B cell (primary cell): ENCODE measurements around the gene PRIMPOL. TPM values are rescaled to one million over a fixed set of nuclear protein-coding genes. Genes with fewer than 3 reads are reported as not detected.

ENCODE experiments used
- ATAC-seq: fragments of 200-7000 bp; cut with Tn5 transposase; one replicate; pipeline ENCODE4 v1.10.0; 2021; ENCODE audit warnings: low read depth, mild to moderate bottlenecking, moderate number of reproducible peaks, moderate library complexity
- CTCF ChIA-PET: fragments of 350-600 bp; sonication (Branson Sonifier 250); formaldehyde crosslinking; loops from one replicate; lab custom pipeline; 2021; ENCODE audit warnings: antibody characterized with exemption, inconsistent platforms; lab: Charles Lee
- POLR2A ChIA-PET: fragments of 350-600 bp; sonication (Branson Sonifier 250); formaldehyde crosslinking; loops from one replicate; lab custom pipeline; 2021; ENCODE audit warnings: antibody characterized with exemption; lab: Charles Lee
- DNase-seq: peaks from one replicate; pipeline ENCODE4 v3.0.0; 2013
- H2AFZ ChIP-seq: 2 replicates; pipeline ENCODE4 v1.6.1; 2012; ENCODE audit warnings: mild to moderate bottlenecking, low read depth, low read length; ENCODE audit not compliant: insufficient read depth, poor library complexity, severe bottlenecking
- H3K27ac ChIP-seq, 2 donors: 1 replicate in 1 of 2; 2 replicates in 1 of 2; pipeline ENCODE4 v1.5.1; 2012 to 2013; ENCODE audit warnings: low read length in 2 of 2, mild to moderate bottlenecking in 2 of 2, moderate library complexity in 1 of 2
- H3K27me3 ChIP-seq, 4 experiments: fragments of 200-600 bp in 1 of 4; sonication (generic) in 1 of 4; replicated peaks in 1 of 4; 1 replicate in 2 of 4; 2 replicates in 2 of 4; pipeline versions ENCODE4 v1.6.1 to v1.7.0; 2013 to 2016; ENCODE audit warnings: low read length in 3 of 4, mild to moderate bottlenecking in 2 of 4, mixed read lengths in 1 of 4, moderate library complexity in 1 of 4; ENCODE audit not compliant: insufficient read depth in 4 of 4, control insufficient read depth in 3 of 4; ENCODE audit errors: control extremely low read depth in 1 of 4
- H3K36me3 ChIP-seq, 2 experiments: replicated peaks in 1 of 2; 1 replicate in 1 of 2; 2 replicates in 1 of 2; pipeline versions ENCODE4 v1.6.1 to v1.7.1; 2013; ENCODE audit warnings: low read length in 1 of 2; ENCODE audit not compliant: insufficient read depth in 2 of 2, control insufficient read depth in 1 of 2; ENCODE audit errors: control extremely low read depth in 1 of 2, extremely low read depth in 1 of 2
- H3K4me1 ChIP-seq, 2 donors: fragments of 200-600 bp in 1 of 2; sonication (generic) in 1 of 2; 1 replicate in 1 of 2; 2 replicates in 1 of 2; pipeline versions ENCODE4 v1.5.1 to v1.6.1; 2013 to 2017; ENCODE audit warnings: low read length in 2 of 2; ENCODE audit not compliant: control insufficient read depth in 2 of 2, insufficient read depth in 2 of 2
- H3K4me2 ChIP-seq: replicated peaks from 2 replicates; pipeline ENCODE3; 2012; ENCODE audit warnings: mild to moderate bottlenecking, low read depth, low read length; ENCODE audit not compliant: poor library complexity, severe bottlenecking
- H3K4me3 ChIP-seq, 5 experiments: fragments of 200-600 bp in 1 of 5; sonication (generic) in 1 of 5; 1 replicate in 3 of 5; 2 replicates in 2 of 5; pipeline versions ENCODE4 v1.5.1 to v1.7.0; 2011 to 2016; ENCODE audit warnings: low read length in 4 of 5, mild to moderate bottlenecking in 4 of 5, low read depth in 2 of 5, control low read depth in 1 of 5, moderate library complexity in 1 of 5; ENCODE audit not compliant: insufficient read depth in 1 of 5; ENCODE audit errors: control extremely low read depth in 1 of 5, extremely low read depth in 1 of 5
- H3K79me2 ChIP-seq: fragments of 200-600 bp; sonication (generic); one replicate; pipeline ENCODE4 v1.6.0; 2016; ENCODE audit warnings: low read length; ENCODE audit not compliant: control insufficient read depth, insufficient read depth
- H3K9ac ChIP-seq: fragments of 200-600 bp; sonication (generic); 2 replicates; pipeline ENCODE4 v1.6.1; 2017; ENCODE audit warnings: mild to moderate bottlenecking, low read length, moderate library complexity
- H3K9me3 ChIP-seq, 3 donors: one replicate each; pipeline versions ENCODE4 v1.6.1 to v1.7.1; 2013; ENCODE audit warnings: low read length in 2 of 3; ENCODE audit not compliant: control insufficient read depth in 2 of 3, insufficient read depth in 1 of 3; ENCODE audit errors: control extremely low read depth in 1 of 3
- H4K20me1 ChIP-seq: 2 replicates; pipeline ENCODE4 v1.6.0; 2012; ENCODE audit warnings: mild to moderate bottlenecking, low read length; ENCODE audit not compliant: insufficient read depth, control insufficient read depth, poor library complexity, severe bottlenecking
- H3K27ac Mint-ChIP-seq: one replicate; pipeline ENCODE4 v1.8.0; 2021; ENCODE audit warnings: mixed read lengths
- H3K27me3 Mint-ChIP-seq: one replicate; pipeline ENCODE4 v1.8.0; 2021; ENCODE audit warnings: mixed read lengths
- H3K4me1 Mint-ChIP-seq: one replicate; pipeline ENCODE4 v1.8.0; 2021; ENCODE audit warnings: mixed read lengths
- H3K4me3 Mint-ChIP-seq: one replicate; pipeline ENCODE4 v1.8.0; 2021; ENCODE audit warnings: mixed read lengths
- H3K9me3 Mint-ChIP-seq: one replicate; pipeline ENCODE4 v1.8.0; 2022; ENCODE audit warnings: mixed read lengths; ENCODE audit not compliant: insufficient read depth
- EZH2 ChIP-seq: IDR thresholded peaks from 2 replicates; pipeline ENCODE4 v1.6.1; 2012; ENCODE audit warnings: borderline replicate concordance, low read depth, mild to moderate bottlenecking, moderate library complexity, low read length; ENCODE audit not compliant: insufficient read depth, poor library complexity, severe bottlenecking
- WGBS: methylation state at CpG from one replicate; pipeline ENCODE4 v1.1.5; 2013; ENCODE audit warnings: missing lambda C conversion rate; ENCODE audit not compliant: insufficient coverage; 5-methylcytosine and 5-hydroxymethylcytosine counted together
- intact Hi-C: fragments of 100-400 bp; cut with micrococcal nuclease; formaldehyde crosslinking; loops from one replicate; pipeline ENCODE4 v1.10.0; 2022
- polyA plus RNA-seq: library from polyadenylated mRNA; depleted of rRNA; stranded (reverse); fragments of >200 nt; gene quantifications from 2 replicates; pipeline ENCODE4 v1.2.3, GENCODE V29; 2012
- total RNA-seq, 2 donors: library from RNA; stranded (reverse); fragments of 120-200 nt in 1 of 2; gene quantifications; 1 replicate in 1 of 2; 2 replicates in 1 of 2; pipeline versions ENCODE4 v1.2.3 to v1.2.4, GENCODE V29; 2013 to 2022
- TF ChIP-seq, protein P1 (sequence below): fragments of 200-600 bp; IDR thresholded peaks from one replicate; pipeline ENCODE4 v1.8.0; 2022; ENCODE audit warnings: antibody characterized with exemption, mild to moderate bottlenecking

PRIMPOL gene
- total and polyA plus RNA-seq, 2 donors (not counting 1 experiment from before 2014, with no cell fraction given), result 15.4 to 16.3 TPM

DNA sequence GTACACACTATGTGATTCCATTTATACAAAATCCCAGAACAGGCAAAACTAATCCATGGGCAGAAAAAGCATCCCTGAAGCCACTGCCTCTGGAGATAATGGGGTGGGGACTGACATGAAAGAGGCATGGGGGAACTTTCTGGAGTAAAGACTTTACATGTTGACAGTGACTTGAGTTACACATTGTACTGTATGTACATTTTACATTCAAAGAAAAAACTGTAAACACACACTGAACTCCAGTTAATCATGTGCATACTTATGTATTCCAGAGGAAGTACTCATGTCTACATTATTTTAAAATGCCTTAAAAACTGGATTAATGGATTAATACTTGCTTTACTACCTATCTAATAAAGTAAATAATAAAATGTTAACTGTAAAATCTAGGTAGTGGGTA, 62.8 kb downstream of the PRIMPOL start:
- CTCF ChIA-PET, result no interaction called here
- Histone ChIP-seq H2AFZ (no peak overlapping the region), H3K4me2 (no peak overlapping the region), H3K4me3 (no peak overlapping the region), H3K27me3 (no peaks in the 10 kb centered on the region), H3K9ac (no peak overlapping the region), H3K4me1 (no peaks in the 10 kb centered on the region), H4K20me1 (no peaks in the 10 kb centered on the region), H3K9me3 (no peaks in the 10 kb centered on the region), H3K36me3 (peaks cover 0 to 2% of the 10 kb centered on the region in 2 experiments), H3K79me2 (no peaks in the 10 kb centered on the region), H3K27ac (no peak overlapping the region)
- no peaks in the 10 kb centered on the region for H3K9me3 Mint-ChIP-seq
- H3K27me3 Mint-ChIP-seq, result no peaks in the 10 kb centered on the region
- TF ChIP-seq, protein P1, sequence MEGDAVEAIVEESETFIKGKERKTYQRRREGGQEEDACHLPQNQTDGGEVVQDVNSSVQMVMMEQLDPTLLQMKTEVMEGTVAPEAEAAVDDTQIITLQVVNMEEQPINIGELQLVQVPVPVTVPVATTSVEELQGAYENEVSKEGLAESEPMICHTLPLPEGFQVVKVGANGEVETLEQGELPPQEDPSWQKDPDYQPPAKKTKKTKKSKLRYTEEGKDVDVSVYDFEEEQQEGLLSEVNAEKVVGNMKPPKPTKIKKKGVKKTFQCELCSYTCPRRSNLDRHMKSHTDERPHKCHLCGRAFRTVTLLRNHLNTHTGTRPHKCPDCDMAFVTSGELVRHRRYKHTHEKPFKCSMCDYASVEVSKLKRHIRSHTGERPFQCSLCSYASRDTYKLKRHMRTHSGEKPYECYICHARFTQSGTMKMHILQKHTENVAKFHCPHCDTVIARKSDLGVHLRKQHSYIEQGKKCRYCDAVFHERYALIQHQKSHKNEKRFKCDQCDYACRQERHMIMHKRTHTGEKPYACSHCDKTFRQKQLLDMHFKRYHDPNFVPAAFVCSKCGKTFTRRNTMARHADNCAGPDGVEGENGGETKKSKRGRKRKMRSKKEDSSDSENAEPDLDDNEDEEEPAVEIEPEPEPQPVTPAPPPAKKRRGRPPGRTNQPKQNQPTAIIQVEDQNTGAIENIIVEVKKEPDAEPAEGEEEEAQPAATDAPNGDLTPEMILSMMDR, result no peak
- TF ChIP-seq EZH2, result no peak
- H3K27ac Mint-ChIP-seq, result no peak overlapping the region
- POLR2A ChIA-PET, result no interaction called here
- DNase-seq (no peak), ATAC-seq (no peak)
- intact Hi-C loops, result no loop called here
- H3K4me1 Mint-ChIP-seq, result peaks cover 10% of the 10 kb centered on the region
- no peak overlapping the region for H3K4me3 Mint-ChIP-seq

DNA sequence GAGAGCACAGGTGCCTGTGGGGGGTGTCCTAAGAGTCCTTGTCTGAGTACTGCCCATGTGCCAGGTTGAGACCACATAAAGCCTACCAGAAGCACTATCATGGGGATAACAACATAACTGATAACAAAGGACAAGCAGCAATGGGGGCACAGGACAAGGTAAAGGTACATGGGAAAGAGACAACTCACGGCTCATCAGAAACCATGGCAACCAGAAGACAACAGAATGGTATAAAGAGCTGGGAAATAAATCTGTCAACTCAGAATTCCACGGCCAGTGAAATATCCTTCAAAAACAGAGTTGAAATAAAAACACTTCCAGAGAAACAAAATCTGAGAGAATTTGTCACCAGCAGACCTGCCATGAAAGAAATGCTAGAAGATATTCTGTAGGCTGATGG, 64.3 kb downstream of the PRIMPOL start:
- no peaks in the 10 kb centered on the region for H3K9me3 Mint-ChIP-seq
- Histone ChIP-seq H3K9ac (no peak overlapping the region), H3K4me1 (no peaks in the 10 kb centered on the region), H2AFZ (no peak overlapping the region), H4K20me1 (no peaks in the 10 kb centered on the region), H3K36me3 (peaks cover 0 to 2% of the 10 kb centered on the region in 2 experiments), H3K4me3 (no peak overlapping the region), H3K4me2 (no peak overlapping the region), H3K79me2 (peaks cover 4% of the 10 kb centered on the region), H3K9me3 (no peaks in the 10 kb centered on the region), H3K27me3 (no peaks in the 10 kb centered on the region), H3K27ac (no peak overlapping the region)
- DNase-seq (no peak), ATAC-seq (no peak)
- no peak overlapping the region for H3K4me3 Mint-ChIP-seq
- CTCF ChIA-PET, result no interaction called here
- H3K27me3 Mint-ChIP-seq, result no peaks in the 10 kb centered on the region
- intact Hi-C loops, result no loop called here
- WGBS, result no CpG with 5 or more reads among the region's 2 CpGs
- no peak overlapping the region for H3K27ac Mint-ChIP-seq
- no peak for TF ChIP-seq EZH2
- TF ChIP-seq, protein P1, result no peak
- POLR2A ChIA-PET, result no interaction called here
- peaks cover 13% of the 10 kb centered on the region for H3K4me1 Mint-ChIP-seq
